IMR-90 (cell line): ENCODE data around the gene SNED1. TPM values are rescaled to one million over a fixed set of nuclear protein-coding genes. Genes with fewer than 3 reads are reported as not detected.

Experiments
- ATAC-seq: fragments of 200-7000 bp; cut with Tn5 transposase; 2 replicates; pipeline ENCODE4 v1.9.1; 2020; ENCODE audit warnings: low read depth, mild to moderate bottlenecking, moderate library complexity
- BruUV-seq: library from RNA; stranded (reverse); fragments of 400-500 nt; replicated peaks from 2 replicates; lab custom pipeline; 2021; lab: Mats Ljungman, UMichigan
- CTCF ChIA-PET: fragments of 300-600 bp; formaldehyde crosslinking; extraction: SDS; loops from one replicate; lab custom pipeline; 2021; ENCODE audit warnings: antibody characterized with exemption; lab: Yijun Ruan, JAX
- POLR2A ChIA-PET: fragments of 300-600 bp; sonication (Branson Sonifier 250); formaldehyde crosslinking; loops from one replicate; lab custom pipeline; 2022; ENCODE audit warnings: antibody characterized with exemption; ENCODE audit not compliant: unreplicated experiment; lab: Charles Lee
- DNase-seq: peaks from one replicate; pipeline ENCODE4 v3.0.0; 2013
- H2AFZ ChIP-seq: replicated peaks from 2 replicates; pipeline ENCODE3; 2013; ENCODE audit warnings: low read length, mild to moderate bottlenecking; ENCODE audit not compliant: poor library complexity
- H2AK5ac ChIP-seq: 2 replicates; pipeline ENCODE4 v1.6.1; 2013; ENCODE audit warnings: low read depth, low read length, inconsistent platforms
- H2AK9ac ChIP-seq: replicated peaks from 2 replicates; pipeline ENCODE3; 2013; ENCODE audit warnings: mild to moderate bottlenecking, low read depth, low read length, moderate library complexity; ENCODE audit not compliant: poor library complexity
- H2BK120ac ChIP-seq: 2 replicates; pipeline ENCODE4 v1.6.1; 2013; ENCODE audit warnings: low read depth, low read length, inconsistent platforms
- H2BK15ac ChIP-seq: 3 replicates; pipeline ENCODE4 v1.6.1; 2013; ENCODE audit warnings: low read depth, low read length, inconsistent platforms
- H2BK20ac ChIP-seq: 2 replicates; pipeline ENCODE4 v1.6.1; 2013; ENCODE audit warnings: low read depth, mild to moderate bottlenecking, inconsistent platforms, low read length, moderate library complexity
- H2BK5ac ChIP-seq: 2 replicates; pipeline ENCODE4 v1.6.1; 2013; ENCODE audit warnings: mild to moderate bottlenecking, low read depth, low read length, inconsistent platforms; ENCODE audit not compliant: poor library complexity, severe bottlenecking
- H3K14ac ChIP-seq: replicated peaks from 2 replicates; pipeline ENCODE4 v1.6.1; 2013; ENCODE audit warnings: low read depth, low read length, inconsistent platforms
- H3K18ac ChIP-seq: 2 replicates; pipeline ENCODE4 v1.6.1; 2013; ENCODE audit warnings: low read depth, low read length, control low read depth
- H3K23ac ChIP-seq: 2 replicates; pipeline ENCODE4 v1.6.1; 2013; ENCODE audit warnings: low read depth, low read length, inconsistent platforms
- H3K27ac ChIP-seq: 2 replicates; pipeline ENCODE4 v1.5.1; 2013; ENCODE audit warnings: mild to moderate bottlenecking, control low read depth, low read length; ENCODE audit not compliant: insufficient read depth
- H3K27me3 ChIP-seq: 2 replicates; pipeline ENCODE4 v1.6.1; 2013; ENCODE audit warnings: low read length; ENCODE audit not compliant: control insufficient read depth, insufficient read depth
- H3K36me3 ChIP-seq: 2 replicates; pipeline ENCODE4 v1.6.1; 2013; ENCODE audit warnings: low read length, mixed read lengths; ENCODE audit not compliant: control insufficient read depth, insufficient read depth
- H3K4ac ChIP-seq: 2 replicates; pipeline ENCODE4 v1.6.1; 2013; ENCODE audit warnings: low read depth, low read length, inconsistent platforms
- H3K4me1 ChIP-seq: 2 replicates; pipeline ENCODE4 v1.6.1; 2013; ENCODE audit warnings: low read length, mixed read lengths; ENCODE audit not compliant: control insufficient read depth, insufficient read depth
- H3K4me2 ChIP-seq: 2 replicates; pipeline ENCODE4 v1.6.1; 2013; ENCODE audit warnings: low read depth, mild to moderate bottlenecking, control low read depth, low read length, moderate library complexity
- H3K4me3 ChIP-seq: 2 replicates; pipeline ENCODE4 v1.5.1; 2013; ENCODE audit warnings: low read depth, mild to moderate bottlenecking, control low read depth, low read length, moderate library complexity; ENCODE audit not compliant: insufficient read depth
- H3K56ac ChIP-seq: 2 replicates; pipeline ENCODE4 v1.6.1; 2013; ENCODE audit warnings: low read length, inconsistent platforms; ENCODE audit not compliant: insufficient read depth; ENCODE audit errors: extremely low read depth
- H3K79me1 ChIP-seq, 2 experiments: 2 replicates each; pipeline ENCODE4 v1.6.1; 2013; ENCODE audit warnings: low read length in 2 of 2, inconsistent platforms in 1 of 2, low read depth in 1 of 2
- H3K9ac ChIP-seq: 2 replicates; pipeline ENCODE4 v1.6.1; 2013; ENCODE audit warnings: low read depth, low read length, control low read depth
- H3K9me1 ChIP-seq: 2 replicates; pipeline ENCODE4 v1.6.1; 2013; ENCODE audit warnings: low read length, inconsistent platforms; ENCODE audit not compliant: insufficient read depth
- H3K9me3 ChIP-seq: 2 replicates; pipeline ENCODE4 v1.6.1; 2013; ENCODE audit warnings: low read length; ENCODE audit not compliant: control insufficient read depth, insufficient read depth
- H4K20me1 ChIP-seq: 2 replicates; pipeline ENCODE4 v1.6.1; 2013; ENCODE audit warnings: low read length, inconsistent platforms; ENCODE audit not compliant: insufficient read depth
- H4K5ac ChIP-seq: 2 replicates; pipeline ENCODE4 v1.6.1; 2013; ENCODE audit warnings: mild to moderate bottlenecking, low read depth, low read length, control low read depth
- H4K8ac ChIP-seq, 2 experiments: 2 replicates each; pipeline ENCODE4 v1.6.1; 2013; ENCODE audit warnings: low read depth in 2 of 2, low read length in 2 of 2, control low read depth in 1 of 2, inconsistent platforms in 1 of 2
- H4K91ac ChIP-seq: 2 replicates; pipeline ENCODE4 v1.6.1; 2013; ENCODE audit warnings: low read depth, low read length, inconsistent platforms; ENCODE audit not compliant: insufficient read depth
- CHD1 ChIP-seq: IDR thresholded peaks from 2 replicates; pipeline ENCODE4 v1.6.1; 2012; ENCODE audit warnings: low read depth, low read length, improper control_type of control experiment
- NFE2L2 ChIP-seq: fragments of 150-350 bp; IDR thresholded peaks from 2 replicates; pipeline ENCODE4 v1.6.1; 2016; ENCODE audit warnings: low read depth, mild to moderate bottlenecking, low read length
- WGBS, 2 experiments: methylation state at CpG; one replicate each; pipeline versions ENCODE4 v1.1.5 to v1.1.7; 2013; ENCODE audit warnings: missing lambda C conversion rate in 2 of 2; ENCODE audit not compliant: insufficient read length in 1 of 2; ENCODE audit errors: extremely low coverage in 2 of 2; 5-methylcytosine and 5-hydroxymethylcytosine counted together
- dilution Hi-C: fragments of 300-500 bp; cut with HindIII; formaldehyde crosslinking; loops from one replicate; pipeline ENCODE4 v1.14.3; 2018; ENCODE audit warnings: low sequenced_read_pairs; ENCODE audit not compliant: unreplicated experiment
- in situ Hi-C: fragments of 300-500 bp; cut with MboI; formaldehyde crosslinking; loops from 3 replicates; pipeline ENCODE4 v1.14.3; 2019; ENCODE audit warnings: low sequenced_read_pairs, inconsistent platforms, mixed read lengths
- intact Hi-C: fragments of 100-400 bp; cut with micrococcal nuclease; formaldehyde crosslinking; loops from 2 replicates; pipeline ENCODE4 v1.10.0; 2022
- polyA plus RNA-seq, 3 experiments: library from polyadenylated mRNA; depleted of rRNA; stranded (reverse); fragments of >200 nt; gene quantifications; 2 replicates each; pipeline ENCODE4 v1.2.3, GENCODE V29; 2012; ENCODE audit warnings: low replicate concordance in 1 of 3
- total RNA-seq: library from RNA; depleted of rRNA; stranded (reverse); fragments of >200 nt; gene quantifications from 2 replicates; pipeline ENCODE4 v1.2.3, GENCODE V29; 2012

The SNED1 gene
- total and polyA plus RNA-seq, 2 of the 4 experiments (the other 2 are of a cell fraction), result 1.1 to 3.4 TPM

DNA sequence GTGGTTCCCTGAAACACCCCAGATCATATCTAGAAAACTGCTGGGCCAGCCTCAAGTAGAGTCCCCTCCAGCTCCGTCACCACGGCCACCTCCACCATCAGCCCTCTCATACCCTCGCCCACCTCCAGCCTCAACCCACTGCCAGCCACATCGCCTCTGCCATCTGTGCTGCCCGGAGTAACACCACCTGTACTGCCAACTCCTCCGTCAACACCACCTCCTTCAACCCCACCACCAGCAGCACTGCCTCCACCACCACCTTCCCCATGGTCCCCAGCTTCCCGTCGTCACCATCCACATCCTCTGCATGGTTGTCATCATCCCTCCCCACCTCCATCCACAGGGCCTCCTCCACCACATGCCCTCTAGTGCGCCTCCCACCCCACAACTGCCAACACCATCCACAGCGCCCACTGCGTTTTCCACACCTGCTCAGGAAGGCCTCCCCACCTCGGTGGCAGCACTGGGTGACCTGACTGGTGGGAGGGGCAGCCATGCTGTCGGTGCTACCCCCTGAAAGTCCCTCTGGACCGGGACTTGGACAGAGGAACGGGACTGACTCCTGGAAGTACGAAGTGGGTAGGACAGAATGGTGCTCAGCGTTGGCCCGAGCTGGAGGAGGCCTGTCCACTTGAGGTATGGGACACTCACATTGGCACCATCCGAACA, 1.6 kb downstream of the SNED1 start:
- Histone ChIP-seq H3K9me3 (peaks cover 14% of the 10 kb centered on the region), H4K20me1 (no peaks in the 10 kb centered on the region), H2BK120ac (no peak overlapping the region), H2AK5ac (0 out of 2 replicates have a peak overlapping the region, but pooled peaks have one; percentile 13), H4K91ac (no peak overlapping the region), H3K79me1 (no peaks in the 10 kb centered on the region; a peak in 1 of 4 replicates), H3K56ac (no peak overlapping the region), H3K27ac (no peak overlapping the region), H3K27me3 (no peaks in the 10 kb centered on the region), H3K36me3 (peaks cover 36% of the 10 kb centered on the region), H3K14ac (no peak overlapping the region), H2BK15ac (no peak overlapping the region), H3K23ac (no peak overlapping the region), H3K4me1 (peaks cover 17% of the 10 kb centered on the region; the same call in 1 of the 2 replicates), H3K9me1 (peaks cover 3% of the 10 kb centered on the region; the same call in 1 of the 2 replicates), H2AFZ (peak overlapping the region; percentile 59), H3K4me2 (peak overlapping the region; percentile 75; the same call in 1 of the 2 replicates), H3K9ac (no peak overlapping the region; the same call in 1 of the 2 replicates), H4K8ac (no peak overlapping the region), H2BK20ac (no peak overlapping the region), H3K4me3 (peak overlapping the region; percentile 55; the same call in 1 of the 2 replicates), H2AK9ac (no peak overlapping the region), H3K18ac (no peak overlapping the region), H4K5ac (no peak overlapping the region), H2BK5ac (no peak overlapping the region), H3K4ac (no peak overlapping the region)
- no TSS peak for BruUV-seq
- intact Hi-C loops (loop anchor here (2.0 to 10.0 kb wide), 3 partner anchors 85 to 435 kb away; partner anchors contain the start of genes DUSP28 and RNPEPL1), in situ Hi-C loops (no loop called here), dilution Hi-C loops (no loop called here)
- ChIA-PET POLR2A (no interaction called here), CTCF (interaction anchor here (0.7 kb wide), 1 partner anchor 85 kb away, joined by 3 read pairs; no protein-coding TSS in a partner anchor)
- WGBS, 2 experiments, result 88% methylated on average over 10 of the region's 19 CpGs; no CpG with 5 or more reads in 1 of the 2 experiments
- no peak for ATAC-seq
- DNase-seq, result no peak
- TF ChIP-seq CHD1 (no peak), NFE2L2 (no peak)
